Frontal cortex (tissue), 4 donors: Measurements from ENCODE around the gene CCL18. TPM values are rescaled to one million over a fixed set of nuclear protein-coding genes. Genes with fewer than 3 reads are reported as not detected.
"Not testable (repeated sequence)": the region's sequence is repeated elsewhere in the genome, so short reads cannot be mapped to it uniquely, and the experiment has no call there.

Experiments
- DNase-seq, 2 donors: peaks; one replicate each; pipeline ENCODE4 v3.0.0; 2012; ENCODE audit warnings: low spot score in 2 of 2
- FAIRE-seq: peaks from 2 replicates; lab custom pipeline; 2012; peaks lifted over from hg19 to GRCh38; lab: Jason Lieb, UNC
- total RNA-seq: library from RNA; depleted of rRNA; stranded (reverse); fragments of >200 nt; gene quantifications from one replicate; pipeline ENCODE4 v1.2.3, GENCODE V29; 2014
- donor health status: control.
- donor health status: control.
- donor health status: control.

The CCL18 gene
- total RNA-seq, 1 donor from 2014 or later, result not detected

DNA sequence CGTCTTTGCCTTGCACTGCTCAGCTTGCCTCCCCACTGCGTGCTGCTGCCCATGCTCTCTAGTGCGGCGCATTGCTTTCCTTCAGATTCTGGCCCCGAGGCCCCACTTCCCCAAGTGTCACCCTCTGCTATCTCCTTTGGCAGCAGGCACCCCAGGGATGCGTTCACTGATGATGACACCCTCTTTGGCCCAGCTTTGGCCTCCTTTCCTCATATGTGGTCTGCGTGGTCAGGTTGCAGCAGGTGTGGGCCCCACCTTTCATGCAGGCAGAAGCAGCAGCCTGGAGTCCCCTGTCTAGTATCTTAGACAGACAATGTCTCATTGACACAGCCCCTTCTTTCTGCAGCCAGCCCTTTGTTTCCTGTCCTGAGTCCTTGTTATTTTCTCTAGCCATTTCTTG lies 30.7 kb downstream of the CCL18 start:
- FAIRE-seq (no peak), DNase-seq (no peak)

DNA sequence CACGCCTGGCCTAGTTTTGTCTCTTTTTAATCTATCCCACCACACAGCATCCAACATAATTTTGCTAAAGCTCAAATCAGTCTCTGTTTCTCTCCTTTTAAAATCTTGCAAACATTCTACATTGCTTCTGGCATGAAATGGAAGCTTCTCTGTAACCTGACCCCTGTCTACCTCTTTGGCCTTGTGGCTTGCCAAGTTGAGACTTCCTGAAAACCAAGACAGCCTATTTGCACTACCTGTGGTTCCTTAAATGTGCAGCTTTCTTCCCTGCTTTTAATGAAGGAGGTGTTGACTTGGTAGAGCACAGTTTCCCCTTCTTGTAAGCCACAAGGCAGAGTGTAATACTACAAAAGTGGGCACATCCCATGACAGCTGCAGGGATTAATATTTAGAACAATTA lies 31.9 kb downstream of the CCL18 start:
- FAIRE-seq (no peak), DNase-seq (no peak)

DNA sequence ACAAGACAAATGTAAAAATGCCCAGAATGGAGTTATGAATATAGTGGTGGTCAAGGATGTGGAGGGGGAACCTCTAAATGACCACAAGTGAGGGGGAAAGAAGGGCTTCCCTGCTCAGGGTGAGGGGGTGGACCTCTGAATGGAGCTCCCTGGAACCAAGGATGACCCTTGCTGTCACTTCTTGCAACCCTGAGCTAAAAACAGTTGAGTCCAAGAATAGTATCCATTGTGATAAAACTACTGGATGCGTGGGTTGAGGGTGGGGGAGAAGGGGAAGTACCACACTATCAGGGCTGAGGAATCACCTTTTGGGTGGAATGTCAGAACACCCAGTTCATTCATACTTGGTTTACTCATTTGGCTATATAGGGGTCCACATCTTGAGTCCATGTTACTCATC lies 34.9 kb downstream of the CCL18 start:
- not testable (repeated sequence) for FAIRE-seq, DNase-seq

GRCh38 chr17:36103401-36103975 lies 39.4 kb downstream of the CCL18 start, which contains the start of gene CCL4:
Gene CCL4 (plus strand): TSS chr17:36103827. CDS start chr17:36103906, 79 bp downstream.
- not testable (repeated sequence) for FAIRE-seq

GRCh38 chr17:36104246-36104645 lies 40.2 kb downstream of the CCL18 start:
- not testable (repeated sequence) for FAIRE-seq, DNase-seq

More at GRCh38 chr17:36103401-36103975, 39.4 kb downstream of the CCL18 start, which contains the start of gene CCL4:
- DNase-seq, result not testable (repeated sequence)

DNA sequence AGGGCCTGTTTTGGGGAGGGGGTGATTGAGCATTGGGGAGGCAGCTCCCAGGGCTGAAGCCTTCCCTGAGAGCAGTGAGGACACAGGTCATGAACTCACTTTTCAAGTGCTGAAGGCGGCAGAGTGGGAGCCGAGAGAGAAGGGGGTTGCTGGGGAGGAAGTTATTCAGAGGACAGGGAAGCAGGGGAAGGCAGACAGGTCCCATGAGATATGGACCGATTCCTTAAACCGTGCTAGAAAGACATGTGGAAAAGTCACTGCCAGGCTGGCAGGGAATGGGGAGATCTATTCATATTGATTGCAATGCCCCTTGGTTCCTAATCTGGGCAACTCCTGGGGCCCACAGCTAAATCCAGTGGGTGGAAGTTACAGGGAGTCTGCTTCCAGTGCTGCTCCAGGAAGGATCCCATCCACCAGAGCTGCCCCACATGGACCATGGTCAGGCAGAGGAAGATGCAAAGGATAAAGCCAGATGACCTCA lies 40.7 kb downstream of the CCL18 start:
- FAIRE-seq (no peak), DNase-seq (no peak)

DNA sequence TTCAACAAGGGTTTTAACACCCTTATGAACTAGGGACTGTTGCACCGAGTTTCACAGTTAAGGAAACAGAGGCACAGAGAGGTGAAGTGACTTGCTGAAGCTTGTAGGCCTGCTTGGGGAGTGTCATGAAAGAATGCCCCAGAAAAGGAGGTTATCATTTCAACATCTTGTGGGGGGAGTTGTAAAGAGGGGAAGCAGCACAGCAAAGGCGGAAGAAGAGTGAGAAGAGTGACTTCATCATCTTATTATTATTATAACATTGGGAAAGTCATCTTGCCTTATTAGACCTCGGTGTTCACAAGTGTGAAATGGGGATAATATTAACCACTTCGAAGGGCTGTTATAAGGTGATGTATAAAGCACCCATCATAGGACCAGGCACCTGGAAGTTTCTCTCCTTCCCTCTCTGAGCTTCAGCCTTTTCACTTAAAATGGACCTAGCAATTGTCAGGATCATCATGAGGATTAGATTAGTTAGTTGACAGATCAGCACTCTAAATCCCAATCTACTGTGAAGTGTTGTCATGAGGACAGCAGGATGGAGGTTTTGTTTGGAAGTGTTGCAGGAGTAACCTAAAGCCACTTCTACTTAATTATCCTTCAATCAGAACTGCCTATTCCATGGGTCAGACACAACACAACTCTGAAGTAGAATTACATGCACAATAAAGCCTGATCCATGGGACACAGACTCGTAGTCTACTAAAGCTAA lies 41.9 kb downstream of the CCL18 start:
- DNase-seq (no peak), FAIRE-seq (no peak)

GRCh38 chr17:36106493-36106835 lies 42.4 kb downstream of the CCL18 start:
- no peak for FAIRE-seq
- DNase-seq, result no peak

- FAIRE-seq, result no peak
- no peak for DNase-seq
These were observed 43.6 kb downstream of the CCL18 start for GRCh38 chr17:36107660-36108059.

DNA sequence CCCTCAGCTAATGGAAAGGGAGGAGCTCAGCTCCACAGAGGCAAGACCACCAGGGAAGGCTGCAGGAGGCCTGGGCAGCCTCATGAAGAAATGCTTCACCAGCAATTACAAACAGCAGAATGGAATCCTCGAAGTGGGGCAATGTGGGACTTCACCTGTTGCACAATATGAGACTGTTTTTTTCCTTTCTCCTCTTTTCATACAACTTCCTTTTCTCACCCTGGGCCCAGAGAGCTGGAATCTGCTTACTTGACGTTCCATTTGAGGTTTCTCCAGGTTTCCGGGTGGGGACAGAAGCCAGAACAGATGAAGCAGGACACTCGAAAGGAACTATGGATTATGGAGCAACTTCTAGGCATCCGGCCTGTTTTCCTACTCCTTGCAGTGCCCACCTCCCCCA lies 44.2 kb downstream of the CCL18 start:
- FAIRE-seq, DNase-seq: not testable (repeated sequence)

DNA sequence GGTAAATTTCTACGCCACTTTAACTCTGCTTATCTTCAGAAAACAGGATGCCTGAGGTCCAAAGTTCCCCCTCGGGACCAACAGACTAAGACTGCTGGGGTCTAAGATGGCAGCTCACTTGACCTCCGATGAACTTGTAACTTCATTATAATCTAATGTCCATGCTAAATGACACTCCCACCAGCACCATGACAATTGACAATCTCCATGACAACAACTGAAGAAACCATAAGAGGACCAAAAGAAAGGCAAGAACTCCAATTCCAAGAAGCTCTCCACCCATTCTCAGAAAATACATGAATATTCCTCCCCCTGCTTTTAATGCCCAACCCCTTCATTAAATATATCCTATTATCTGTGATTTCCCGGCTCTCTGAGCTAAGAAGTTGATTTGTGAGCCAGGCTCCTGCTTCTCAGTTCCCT lies 47.0 kb downstream of the CCL18 start:
- DNase-seq (no peak), FAIRE-seq (no peak)

DNA sequence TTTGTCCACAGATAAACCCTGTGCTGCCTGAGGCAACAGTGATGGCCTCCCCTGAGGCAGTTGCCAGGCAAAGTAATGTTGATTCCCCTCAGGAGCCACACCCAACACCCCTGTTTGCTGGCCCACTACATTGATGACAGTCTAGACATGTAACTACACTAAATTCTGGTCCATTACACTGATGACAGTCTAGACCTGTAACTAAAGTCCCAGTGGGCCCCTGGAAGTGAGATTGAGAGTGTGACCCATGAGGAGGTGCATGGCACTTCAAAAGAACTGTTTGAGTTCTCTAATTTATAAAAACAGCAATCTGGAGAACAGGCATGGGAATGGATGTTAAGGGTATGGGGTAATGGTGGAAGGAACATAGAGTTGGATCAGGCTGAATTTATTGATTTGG lies 48.5 kb downstream of the CCL18 start:
- no peak for FAIRE-seq
- DNase-seq, result no peak

DNA sequence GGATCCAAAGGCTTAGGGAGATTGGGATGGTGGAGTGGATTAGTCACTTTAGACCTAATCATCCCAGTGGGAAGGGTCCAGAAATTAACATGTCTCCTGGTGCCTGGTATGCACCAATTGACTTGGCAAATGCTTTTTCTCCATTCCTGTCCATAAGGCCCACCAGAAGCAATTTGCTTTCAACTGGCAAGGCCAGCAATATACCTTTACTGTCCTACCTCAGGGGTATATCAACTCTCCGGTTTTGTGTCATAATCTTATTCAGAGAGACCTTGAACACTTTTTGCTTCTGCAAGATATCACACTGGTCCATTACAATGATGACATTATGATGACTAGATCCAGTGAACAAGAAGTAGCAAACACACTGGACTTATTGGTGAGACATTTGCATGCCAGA lies 49.1 kb downstream of the CCL18 start:
- not testable (repeated sequence) for DNase-seq, FAIRE-seq

DNA sequence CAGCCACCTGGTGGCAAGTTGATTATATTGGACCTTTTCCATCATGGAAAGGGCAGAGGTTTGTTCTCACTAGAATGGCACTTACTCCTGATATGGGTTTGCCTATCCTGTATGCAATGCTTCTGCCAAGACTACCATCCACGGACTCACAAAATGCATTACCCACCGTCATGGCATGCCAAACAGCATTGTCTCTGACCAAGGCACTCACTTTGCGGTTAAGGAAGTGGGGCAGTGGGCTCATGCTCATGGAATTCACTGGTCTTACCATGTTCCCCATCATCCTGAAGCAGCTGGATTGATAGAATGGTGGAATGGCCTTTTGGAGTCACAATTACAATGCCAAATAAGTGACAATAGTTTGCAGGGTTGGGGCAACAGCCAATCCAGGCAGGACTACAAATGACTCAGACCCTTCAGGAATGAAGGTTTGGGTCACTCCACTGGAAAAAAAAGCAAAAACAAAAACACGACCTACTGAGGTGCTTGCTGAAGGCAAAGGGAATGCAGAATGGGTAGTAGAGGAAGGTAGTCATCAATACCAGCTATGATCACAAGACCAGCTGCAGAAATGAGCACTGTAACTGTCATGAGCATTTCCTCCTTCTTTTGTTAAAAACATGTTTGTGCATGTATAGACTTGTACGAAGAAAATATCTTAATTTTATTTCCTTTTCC lies 51.0 kb downstream of the CCL18 start:
- FAIRE-seq, DNase-seq: not testable (repeated sequence)

DNA sequence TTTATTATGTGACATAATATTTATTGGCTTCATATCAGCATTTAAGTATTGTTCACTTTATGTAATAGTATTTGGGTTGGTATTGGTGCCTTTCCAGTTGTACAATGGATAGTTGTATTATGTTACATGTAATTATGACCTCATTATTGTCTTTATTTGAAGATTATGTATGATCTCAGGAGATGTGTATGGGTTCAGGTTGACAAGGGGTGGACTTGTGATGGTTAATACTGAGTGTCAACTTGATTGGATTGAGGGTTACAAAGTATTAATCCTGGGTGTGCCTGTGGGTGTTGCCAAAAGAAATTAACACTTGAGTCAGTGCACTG lies 51.5 kb downstream of the CCL18 start:
- not testable (repeated sequence) for FAIRE-seq, DNase-seq

DNA sequence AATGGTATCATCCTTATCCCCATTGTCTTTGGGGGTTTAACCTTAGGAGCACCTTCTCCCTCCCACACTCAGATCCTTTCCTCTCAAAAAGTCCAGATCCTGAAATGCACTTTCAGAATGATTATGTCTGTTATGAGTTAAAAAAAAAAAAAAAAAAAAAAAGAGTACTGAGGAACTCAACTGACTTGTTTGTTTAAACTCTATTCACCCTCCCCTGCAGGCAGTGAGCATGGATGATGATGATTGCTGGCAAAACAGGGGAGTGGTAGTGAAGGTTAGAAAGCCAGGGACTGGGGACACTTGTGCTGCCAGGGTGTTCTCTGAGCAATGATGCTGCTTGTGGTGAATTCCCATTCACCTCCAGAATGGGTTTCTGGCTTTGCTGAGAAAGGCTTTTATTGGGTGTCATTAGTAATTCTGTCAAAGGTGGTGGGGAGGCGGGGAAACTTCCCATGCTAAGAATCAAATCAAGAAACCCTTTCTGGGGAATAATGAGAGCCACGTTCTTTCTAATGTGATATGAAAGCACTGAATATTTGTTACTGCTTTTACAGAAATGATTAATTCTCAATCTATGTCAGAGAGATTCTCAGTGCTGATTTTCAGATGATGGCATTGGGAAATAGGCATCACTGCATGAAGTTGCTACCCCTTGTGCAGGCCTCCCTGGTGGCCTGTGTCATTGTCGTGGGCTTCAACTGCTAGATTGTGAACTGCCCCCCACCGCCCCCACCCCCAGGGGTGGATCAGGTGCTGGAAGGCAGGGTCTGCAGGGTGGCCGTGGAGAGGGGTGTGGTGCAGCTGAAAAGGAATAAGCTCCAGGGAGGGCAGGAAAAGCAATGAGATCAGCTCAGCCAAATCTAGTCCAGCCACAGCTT lies 53.7 kb downstream of the CCL18 start:
- DNase-seq, result no peak
- no peak for FAIRE-seq

- FAIRE-seq (no peak), DNase-seq (no peak)
These were observed 54.6 kb downstream of the CCL18 start for GRCh38 chr17:36118477-36119353.

GRCh38 chr17:36120221-36120620 lies 56.1 kb downstream of the CCL18 start:
- FAIRE-seq, result no peak
- DNase-seq, result no peak

DNA sequence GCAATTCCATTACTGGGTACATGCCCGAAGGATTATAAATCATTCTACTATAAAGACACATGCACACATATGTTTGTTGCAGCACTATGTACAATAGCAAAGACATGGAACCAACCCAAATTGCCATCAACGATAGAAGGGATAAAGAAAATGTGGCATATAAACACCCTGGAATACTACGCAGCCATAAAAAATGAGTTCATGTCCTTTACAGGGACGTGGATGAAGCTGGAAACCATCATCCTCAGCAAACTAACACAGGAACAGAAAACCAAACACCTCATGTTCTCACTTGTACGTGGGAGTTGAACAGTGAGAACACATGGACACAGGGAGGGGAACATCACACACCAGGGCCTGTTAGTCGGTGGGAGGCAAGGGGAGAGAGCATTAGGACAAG lies 57.0 kb downstream of the CCL18 start:
- DNase-seq, FAIRE-seq: not testable (repeated sequence)
